ENCODE measurements around the gene TMEM215. TPM values are rescaled to one million over a fixed set of nuclear protein-coding genes. Genes with fewer than 3 reads are reported as not detected.

The TMEM215 gene
- total RNA-seq, 1 donor from 2014 or later = not detected

Other genes starting within 250 kb of the TMEM215 start
- 4.1 and 5.8 TPM in 2 replicates for gene SMIM27, start 231.2 kb upstream of the TMEM215 start, total RNA-seq
- gene TOPORS, start 231.0 kb upstream of the TMEM215 start, total RNA-seq = 15.4 and 17.0 TPM in 2 replicates
- gene NDUFB6, start 210.4 kb upstream of the TMEM215 start, total RNA-seq = 37.1 and 45.1 TPM in 2 replicates
- under 0.01 TPM in 1 of 2 replicates, not detected in the other for gene TAF1L, start 147.9 kb upstream of the TMEM215 start, total RNA-seq
- gene APTX, start 218.1 kb downstream of the TMEM215 start, total RNA-seq = 33.3 and 43.1 TPM in 2 replicates
- 138 and 166 TPM in 2 replicates for gene DNAJA1, start 241.7 kb downstream of the TMEM215 start, total RNA-seq